ENCODE data around the gene PTPN22.

- no peak for TF ChIP-seq CTCF (conservative IDR thresholded peaks at IDR 0.05; ENCODE audit: low read length)
- no peak for TF ChIP-seq EZH2phosphoT487 (IDR thresholded peaks at IDR 0.05; ENCODE audit: borderline replicate concordance)
Measured at GRCh38 chr1:113836534-113836933, 35.0 kb downstream of the PTPN22 start.
